Hematopoietic multipotent progenitor cell treated with erythropoietin and hydrocortisone succinate and interleukin-3 and kit ligand, for 8 days (in vitro differentiated cells): Measurements from ENCODE around the gene RHEBL1.

Experiments used
- DNase-seq: peaks from one replicate; pipeline ENCODE4 v3.0.0-alpha.2; 2015

Gene RHEBL1

DNA sequence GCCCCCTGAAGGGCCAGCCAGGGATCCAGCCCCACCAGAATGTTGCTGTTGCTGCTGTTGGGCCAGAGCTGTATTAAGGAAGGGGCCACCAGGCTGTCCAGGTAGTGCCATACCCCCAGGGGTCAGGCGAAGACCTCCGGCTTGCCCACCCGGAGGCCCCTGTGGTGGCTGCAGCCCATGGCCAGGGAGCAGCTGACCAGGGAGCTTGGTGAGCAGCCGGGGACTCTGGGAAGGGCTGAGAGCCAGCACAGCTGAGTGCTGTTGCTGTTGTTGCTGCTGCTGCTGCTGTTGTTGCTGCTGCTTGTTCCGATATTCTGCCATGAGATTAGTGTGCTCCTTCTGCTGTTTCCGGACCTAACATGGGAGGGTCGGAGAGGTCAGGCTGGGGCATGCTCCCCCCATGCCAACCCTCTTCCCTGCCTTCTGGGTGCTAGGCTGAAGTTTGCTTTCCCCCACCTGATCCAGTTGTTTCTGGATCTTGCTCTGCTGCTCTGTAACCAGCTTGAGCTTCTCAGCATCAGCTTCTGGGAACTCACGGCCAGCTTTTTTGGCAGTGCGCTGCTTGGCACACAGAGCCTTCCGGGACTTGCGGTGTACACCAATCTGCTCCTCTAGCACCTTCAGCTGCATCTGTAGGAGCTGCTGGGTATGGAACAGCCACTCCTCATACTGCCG lies 36.0 kb downstream of the RHEBL1 start:
- DNase-seq = no peak

GRCh38 chr12:49032679-49033447 lies 36.9 kb downstream of the RHEBL1 start:
- DNase-seq = no peak

DNA sequence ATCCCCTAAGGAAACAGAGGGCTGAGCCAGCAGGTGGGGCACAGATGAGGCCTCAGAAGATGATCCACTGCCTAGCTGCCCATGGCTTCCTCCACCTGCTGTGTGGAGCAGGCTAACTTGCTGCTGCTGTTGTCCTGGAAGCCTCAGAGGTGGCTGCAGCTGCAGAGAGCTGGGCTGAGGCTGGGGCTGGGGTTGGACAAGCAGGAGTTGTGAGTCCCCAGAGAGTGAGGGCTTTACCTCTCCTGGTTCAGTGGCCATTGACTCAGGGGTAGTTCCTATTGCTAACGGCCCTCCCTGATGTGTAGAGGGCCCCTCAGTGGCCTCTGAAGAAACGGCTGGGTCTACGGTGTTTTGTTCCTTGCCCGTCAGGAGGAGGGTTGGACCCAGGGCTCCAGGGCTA lies 37.5 kb downstream of the RHEBL1 start:
- DNase-seq = no peak

DNA sequence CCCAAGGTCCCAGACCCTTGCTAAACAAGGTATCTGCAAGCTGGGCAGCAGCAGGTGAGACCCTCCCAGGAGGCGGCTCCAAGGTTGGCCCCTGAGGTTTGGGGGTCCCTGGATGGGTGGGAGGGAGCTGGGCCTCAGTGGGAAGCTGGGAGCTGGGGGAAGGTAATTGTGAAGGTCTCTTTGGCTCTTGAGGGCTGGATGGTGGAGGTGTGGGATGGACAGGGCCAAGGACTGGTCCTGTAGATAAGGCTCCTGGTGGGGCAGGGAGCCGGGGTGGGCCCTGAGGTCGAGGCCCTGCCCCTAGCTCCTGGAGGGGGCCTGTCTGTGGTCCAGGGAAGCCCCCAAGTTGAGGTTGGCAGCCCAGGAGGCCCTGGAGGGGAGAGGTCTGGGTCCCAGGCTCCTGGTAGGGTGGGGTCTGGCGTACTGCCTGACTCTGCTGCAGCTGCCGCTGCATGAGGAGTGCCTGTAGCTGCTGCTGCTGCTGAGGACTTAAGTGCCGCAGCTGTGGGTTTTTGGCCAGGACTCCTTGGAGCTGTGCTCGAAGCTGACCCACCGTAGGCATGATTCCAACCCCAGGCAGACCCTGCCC lies 38.1 kb downstream of the RHEBL1 start:
- no peak for DNase-seq

DNA sequence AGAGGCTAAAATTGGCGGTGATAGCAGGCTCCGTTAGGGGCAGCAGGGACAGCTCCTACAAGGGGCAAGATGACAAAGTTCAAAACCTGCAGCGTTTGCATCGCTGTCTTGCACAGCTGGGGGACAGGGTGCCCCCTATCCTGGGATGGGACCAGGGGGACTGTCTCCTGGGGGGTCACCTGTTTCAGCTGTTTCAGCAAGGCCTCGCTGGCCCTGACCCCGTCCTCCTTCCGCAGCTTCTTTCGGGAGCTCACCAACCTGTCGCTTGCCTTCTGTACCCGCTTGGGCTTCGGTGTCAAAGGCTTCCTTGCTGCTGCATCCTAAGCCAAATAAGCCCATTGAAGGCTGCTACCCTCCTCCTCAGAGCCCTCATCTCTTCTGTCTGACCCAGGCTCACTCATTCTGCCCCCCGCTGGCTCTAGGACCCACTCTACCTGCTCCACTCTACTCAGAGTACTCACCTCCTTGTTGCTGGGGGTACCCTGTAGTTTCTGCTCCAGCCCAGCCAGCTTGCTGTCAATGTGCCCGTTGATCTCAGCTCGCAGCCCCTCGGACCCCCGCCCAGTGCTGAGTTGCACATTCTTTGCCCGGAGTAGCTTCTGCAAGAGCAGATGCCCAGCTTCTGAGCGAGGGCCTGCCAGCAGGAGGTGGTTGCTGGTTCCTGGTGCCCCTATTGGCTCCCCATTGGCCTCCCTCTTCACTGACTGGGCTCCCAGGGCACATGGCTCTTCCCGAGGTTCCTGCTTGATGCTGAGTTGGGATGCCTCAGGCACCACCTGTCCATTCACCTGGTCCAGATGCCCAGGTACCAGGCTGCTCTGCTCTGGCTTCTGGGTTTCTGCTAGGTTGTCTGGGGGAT lies 38.8 kb downstream of the RHEBL1 start:
- DNase-seq = no peak

- DNase-seq = no peak
Measured at GRCh38 chr12:49030119-49030518, 39.7 kb downstream of the RHEBL1 start.

DNA sequence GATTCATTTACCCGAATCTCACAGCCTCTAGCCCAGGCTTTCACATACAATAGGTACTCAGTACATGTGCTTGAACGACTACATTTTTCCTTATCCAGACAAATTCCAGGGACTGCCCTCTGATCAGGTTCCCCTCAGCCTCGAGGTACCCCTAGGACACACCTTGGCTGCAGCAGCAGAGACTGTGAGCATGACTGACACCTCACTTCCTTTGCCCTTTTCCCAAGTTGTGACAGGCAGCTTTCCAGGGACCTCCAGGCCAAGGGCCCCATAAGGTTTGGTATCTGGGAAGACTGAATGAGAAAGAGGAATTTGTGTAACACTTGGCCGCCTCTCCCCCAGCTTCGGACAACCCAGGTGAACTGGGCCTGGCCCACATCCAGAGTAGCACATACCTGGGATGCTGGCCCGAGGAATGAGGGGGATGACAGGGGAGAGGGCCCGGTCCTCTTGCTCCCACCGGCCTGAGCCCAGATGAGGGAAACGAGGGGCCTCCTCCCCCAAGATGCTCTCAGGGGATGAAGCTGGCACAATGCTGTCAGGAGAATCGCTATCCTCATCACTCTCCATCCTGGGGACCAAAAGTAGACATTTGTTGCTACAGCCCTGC lies 41.0 kb downstream of the RHEBL1 start:
- DNase-seq = no peak

- DNase-seq = no peak
Measured at GRCh38 chr12:49027846-49028555, 41.8 kb downstream of the RHEBL1 start.

DNA sequence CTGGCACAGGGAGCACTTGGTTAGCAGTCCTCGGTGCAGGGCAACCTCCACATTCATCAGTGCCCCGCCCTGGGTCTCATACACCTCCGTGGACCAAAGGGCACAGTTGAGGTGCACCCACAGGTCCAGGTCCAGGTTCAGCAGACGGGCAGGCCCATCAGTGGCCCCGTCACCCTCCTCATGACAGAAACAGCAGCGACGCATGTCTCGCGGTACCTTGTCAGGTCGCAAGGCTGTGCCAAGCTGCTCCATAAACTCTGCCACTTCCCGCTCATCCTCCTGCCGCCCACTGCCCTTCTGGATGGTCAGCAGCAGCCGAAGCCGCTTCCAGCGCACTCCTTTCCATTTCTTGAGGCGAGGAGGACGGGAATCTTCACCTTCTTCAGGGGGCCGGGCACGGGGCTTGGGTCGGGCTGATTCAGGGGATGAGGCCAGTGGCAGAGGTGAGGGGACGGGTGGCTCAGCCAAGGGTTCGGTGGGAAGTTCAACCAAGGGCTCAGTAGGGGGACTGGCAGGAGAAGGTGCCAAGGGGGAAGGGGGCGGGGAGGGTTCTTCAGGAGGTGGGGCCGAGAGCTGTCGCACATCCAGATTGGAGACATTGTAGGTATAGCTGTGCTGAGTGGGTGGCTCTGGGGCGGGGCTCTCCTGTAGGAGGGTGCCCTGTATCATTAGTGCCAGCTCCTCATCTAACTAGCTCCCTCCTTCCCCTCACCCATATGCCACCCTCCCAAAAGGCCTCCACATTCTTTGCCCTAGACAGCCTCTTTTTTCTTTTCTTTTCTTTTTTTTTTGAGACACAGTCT lies 42.9 kb downstream of the RHEBL1 start:
- no peak for DNase-seq

DNA sequence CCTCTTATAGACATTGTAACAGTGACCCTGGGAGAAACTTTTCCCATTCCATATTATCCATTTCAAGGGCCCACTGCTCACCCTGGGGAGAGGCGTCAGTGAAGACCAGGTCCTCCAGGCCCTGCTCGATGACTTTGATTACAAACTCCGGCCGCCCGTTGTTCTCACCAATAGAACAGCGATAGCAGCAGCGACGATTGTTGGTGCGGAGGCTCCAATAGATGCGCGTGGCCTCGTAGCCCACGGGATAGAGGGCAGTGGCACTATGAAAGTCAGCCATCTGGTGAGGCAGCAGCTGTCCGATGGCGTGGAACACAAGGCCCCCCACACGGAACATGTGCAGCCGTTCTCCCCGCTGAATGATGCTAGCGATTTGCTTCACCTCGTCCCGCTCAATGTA lies 43.7 kb downstream of the RHEBL1 start:
- no peak for DNase-seq

DNA sequence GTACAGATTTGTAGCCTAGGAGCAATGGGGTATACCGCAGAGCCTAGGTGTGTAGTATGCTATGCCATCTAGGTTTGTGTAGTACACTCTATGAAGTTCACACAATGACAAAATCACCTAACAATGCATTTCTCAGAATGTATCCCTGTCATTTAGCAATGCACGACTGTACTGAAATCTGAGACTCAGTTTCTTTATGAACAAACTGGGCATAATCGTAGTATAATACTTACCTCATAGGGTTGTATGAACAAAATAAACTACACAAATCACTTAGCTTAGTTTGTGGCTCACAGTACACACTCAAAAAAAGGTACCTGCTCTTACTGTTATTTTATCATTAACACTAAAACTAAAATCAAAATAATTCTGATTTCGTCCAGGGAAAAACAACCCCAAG lies 44.3 kb downstream of the RHEBL1 start:
- DNase-seq = no peak

DNA sequence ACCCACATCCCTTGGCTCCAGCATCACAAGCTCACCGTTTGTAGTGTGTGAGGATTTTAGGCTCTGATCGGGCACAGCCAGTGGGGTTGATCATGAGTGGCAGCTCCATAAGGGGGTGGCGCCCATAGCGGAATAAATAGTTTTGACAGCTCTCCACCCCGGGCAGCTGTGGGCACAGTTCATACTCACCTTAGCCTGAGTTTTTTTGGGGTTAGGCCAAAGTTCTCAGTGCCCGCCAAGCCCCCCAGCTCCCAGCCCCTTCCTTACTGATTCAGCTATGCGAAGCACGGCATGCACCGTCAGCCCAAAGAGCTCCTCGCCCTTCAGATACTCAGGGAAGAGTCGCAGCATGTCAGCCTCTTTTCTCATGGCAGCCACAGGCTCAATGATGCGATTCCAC lies 45.2 kb downstream of the RHEBL1 start:
- DNase-seq = no peak

DNA sequence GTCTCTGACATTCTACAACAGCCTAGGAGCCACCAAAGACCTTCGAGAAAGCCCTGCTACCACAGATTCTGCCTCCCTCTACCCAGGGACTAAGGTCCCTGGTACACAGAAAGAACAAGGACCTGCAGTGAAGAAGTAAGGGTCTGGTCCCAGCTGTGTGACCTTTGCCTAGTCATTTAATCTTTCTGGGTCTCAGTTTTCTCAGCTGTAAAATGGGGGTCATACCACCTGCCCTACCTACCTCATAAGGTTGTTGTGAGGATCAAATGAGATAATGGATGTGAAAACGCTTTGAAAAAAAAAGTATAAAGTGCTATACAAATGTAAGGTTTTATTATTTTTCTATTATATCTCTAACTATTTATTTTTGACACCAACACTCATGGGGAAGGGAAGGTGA lies 46.0 kb downstream of the RHEBL1 start:
- no peak for DNase-seq

DNA sequence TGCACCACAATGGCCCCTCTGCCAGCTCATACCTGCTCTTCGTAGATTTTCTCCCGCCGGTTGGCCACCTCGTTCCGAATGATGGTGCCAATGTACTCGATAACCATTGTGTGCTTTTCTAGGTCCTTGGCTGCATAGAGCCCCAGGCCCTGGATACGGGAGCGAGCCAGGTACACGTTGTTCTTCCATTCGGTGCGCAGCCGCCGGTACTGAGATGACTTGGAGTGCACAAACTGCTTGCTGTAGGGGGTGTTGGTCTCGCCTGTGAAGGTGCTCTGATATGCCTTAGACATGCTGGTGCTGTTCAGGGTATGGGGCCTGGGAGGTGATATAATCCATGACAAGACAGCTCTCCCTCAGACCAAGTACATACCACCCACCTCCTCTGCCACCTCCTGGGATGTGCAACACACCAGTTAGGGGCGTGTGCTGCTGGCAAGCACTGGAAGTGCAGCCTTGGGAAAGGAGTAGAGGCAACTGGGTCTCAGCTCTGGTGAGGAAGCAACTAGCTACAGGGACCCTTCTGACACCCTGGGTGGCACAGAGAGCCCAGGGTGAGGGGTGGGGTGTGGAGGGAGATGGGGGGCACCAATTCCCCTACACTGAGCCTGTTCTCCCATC lies 47.1 kb downstream of the RHEBL1 start:
- DNase-seq = no peak

- DNase-seq = no peak
Measured at GRCh38 chr12:49021292-49021915, 48.4 kb downstream of the RHEBL1 start.

DNA sequence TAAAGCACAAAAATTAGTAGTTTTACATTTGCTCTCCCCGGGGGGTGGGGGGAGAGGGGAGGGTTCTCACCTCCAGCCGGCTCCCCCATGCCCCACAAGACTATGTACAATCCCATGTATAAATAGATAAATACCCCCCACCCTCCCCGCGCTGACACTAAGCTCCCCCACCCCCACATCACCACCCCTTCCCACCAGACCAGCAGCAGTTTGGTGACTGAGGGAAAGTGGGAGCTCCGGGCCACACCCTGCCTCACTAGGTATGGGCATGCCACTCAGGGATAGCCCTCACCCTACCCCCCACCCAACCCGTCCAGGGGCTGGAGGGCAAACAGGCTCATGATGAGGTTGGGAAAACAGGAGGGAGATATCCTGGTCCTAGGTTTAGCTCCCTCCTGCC lies 49.3 kb downstream of the RHEBL1 start:
- DNase-seq = no peak

GRCh38 chr12:49019443-49020324 lies 50.1 kb downstream of the RHEBL1 start:
- peak; percentile 80 for DNase-seq

DNA sequence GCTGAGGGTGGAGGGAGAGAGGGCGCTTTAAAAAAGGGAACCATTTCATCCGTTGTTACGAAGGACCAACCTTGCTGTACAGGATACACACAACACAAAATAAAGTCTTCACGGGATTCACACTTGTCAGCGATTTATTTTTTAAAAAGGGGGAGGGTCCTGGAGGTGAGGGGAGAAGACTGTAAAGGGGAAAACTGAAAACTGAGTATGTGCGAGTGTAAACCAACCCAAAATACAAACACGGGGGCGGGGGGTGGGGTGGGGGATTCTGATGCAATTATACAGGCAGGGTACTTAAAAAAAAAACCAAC lies 50.7 kb downstream of the RHEBL1 start:
- DNase-seq = no peak
